K562 (cell line): ENCODE measurements around the gene NBPF12. TPM values are rescaled to one million over a fixed set of nuclear protein-coding genes. Genes with fewer than 3 reads are reported as not detected.
"Not testable (repeated sequence)": the region's sequence is repeated elsewhere in the genome, so short reads cannot be mapped to it uniquely, and the experiment has no call there.

Source experiments
- ATAC-seq: fragments of 200-7000 bp; cut with Tn5 transposase; 3 replicates; pipeline ENCODE4 v1.9.1; 2020; ENCODE audit warnings: moderate library complexity
- BruUV-seq: library from RNA; stranded (reverse); fragments of 400-500 nt; replicated peaks from 2 replicates; lab custom pipeline; 2021; lab: Mats Ljungman, UMichigan
- CTCF ChIA-PET: fragments of 300-600 bp; formaldehyde crosslinking; extraction: SDS; loops from one replicate; lab custom pipeline; 2021; ENCODE audit warnings: low intra/inter-chr PET ratio; lab: Yijun Ruan, JAX
- POLR2A ChIA-PET: fragments of 300-600, 350-650 bp; sonication (Branson Sonifier 250); formaldehyde crosslinking; extraction: SDS; loops from one replicate; lab custom pipeline; 2021; ENCODE audit warnings: antibody characterized with exemption, inconsistent platforms; lab: Yijun Ruan, JAX
- DNase-seq, 4 experiments: peaks; one replicate each; pipeline versions ENCODE4 v3.0.0 to v3.0.0-alpha.2; 2011 to 2018; ENCODE audit warnings: low spot score in 3 of 4, mixed read lengths in 3 of 4; ENCODE audit errors: extremely low read depth in 1 of 4
- FAIRE-seq: peaks from 2 replicates; lab custom pipeline; 2011; peaks lifted over from hg19 to GRCh38; lab: Jason Lieb, UNC
- H2AFZ ChIP-seq: 2 replicates; pipeline ENCODE4 v1.6.0; 2011; ENCODE audit warnings: low read depth, low read length, control low read depth, inconsistent platforms
- H3K27ac ChIP-seq: fragments of 200-600 bp; 3 replicates; pipeline ENCODE4 v1.8.0; 2011; ENCODE audit warnings: low read depth, mild to moderate bottlenecking, control low read depth, inconsistent platforms, low read length, moderate library complexity, mixed read lengths; ENCODE audit errors: extremely low read depth
- H3K27me3 ChIP-seq, 2 experiments: fragments of 300-600 bp in 1 of 2; 2 replicates in 1 of 2; 3 replicates in 1 of 2; pipeline versions ENCODE4 v1.6.0 to v1.8.0; 2011; ENCODE audit warnings: inconsistent platforms in 2 of 2, low read length in 2 of 2, mild to moderate bottlenecking in 1 of 2, mixed read lengths in 1 of 2, moderate library complexity in 1 of 2; ENCODE audit not compliant: control insufficient read depth in 2 of 2, insufficient read depth in 2 of 2
- H3K36me3 ChIP-seq: fragments of 300-600 bp; 3 replicates; pipeline ENCODE4 v1.8.0; 2011; ENCODE audit warnings: mild to moderate bottlenecking, low read length, inconsistent platforms; ENCODE audit not compliant: control insufficient read depth, insufficient read depth
- H3K4me1 ChIP-seq, 2 experiments: fragments of 200-600 bp in 1 of 2; replicated peaks in 1 of 2; 2 replicates in 1 of 2; 3 replicates in 1 of 2; pipeline versions ENCODE4 v1.5.1 to v1.8.0; 2011; ENCODE audit warnings: inconsistent platforms in 2 of 2, low read length in 2 of 2, mild to moderate bottlenecking in 1 of 2, mixed read lengths in 1 of 2, moderate library complexity in 1 of 2; ENCODE audit not compliant: control insufficient read depth in 2 of 2, insufficient read depth in 2 of 2
- H3K4me2 ChIP-seq: 2 replicates; pipeline ENCODE4 v1.6.1; 2011; ENCODE audit warnings: low read length, control low read depth, inconsistent platforms, mixed read lengths; ENCODE audit not compliant: insufficient read depth
- H3K4me3 ChIP-seq: fragments of 200-600 bp; sonication (generic), shearing (Covaris generic); 2 replicates; pipeline ENCODE4 v1.5.1; 2016; ENCODE audit warnings: control low read depth, inconsistent platforms
- H3K79me2 ChIP-seq: fragments of 200-600 bp; 3 replicates; pipeline ENCODE4 v1.8.0; 2011; ENCODE audit warnings: low read length, inconsistent platforms; ENCODE audit not compliant: control insufficient read depth, insufficient read depth
- H3K9ac ChIP-seq, 2 experiments: 2 replicates each; pipeline versions ENCODE4 v1.6.0 to v1.6.1; 2011; ENCODE audit warnings: low read depth in 2 of 2, low read length in 2 of 2, control low read depth in 1 of 2, inconsistent platforms in 1 of 2, mild to moderate bottlenecking in 1 of 2, mixed read lengths in 1 of 2; ENCODE audit not compliant: insufficient read depth in 1 of 2
- H3K9me1 ChIP-seq: one replicate; pipeline ENCODE4 v1.6.0; 2011; ENCODE audit warnings: inconsistent platforms, mild to moderate bottlenecking, low read length, moderate library complexity; ENCODE audit not compliant: control insufficient read depth, insufficient read depth
- H3K9me3 ChIP-seq: replicated peaks from 2 replicates; pipeline ENCODE4 v1.5.1; 2011; ENCODE audit warnings: low read depth, low read length, inconsistent platforms; ENCODE audit not compliant: control insufficient read depth, insufficient read depth
- H4K20me1 ChIP-seq: replicated peaks from 2 replicates; pipeline ENCODE4 v1.6.1; 2011; ENCODE audit warnings: low read length, inconsistent platforms, mixed read lengths; ENCODE audit not compliant: control insufficient read depth, insufficient read depth
- RAD21 ChIP-seq, 2 experiments: fragments of 250-450 bp in 1 of 2; fragments of 450-650 bp in 1 of 2; sonication (Bioruptor Pico) in 1 of 2; formaldehyde crosslinking in 1 of 2; IDR thresholded peaks in 1 of 2; conservative IDR thresholded peaks in 1 of 2; 2 replicates each; pipeline versions ENCODE4 v1.4.0 to v1.8.0; 2020 to 2022; ENCODE audit warnings: mild to moderate bottlenecking in 2 of 2, moderate library complexity in 1 of 2
- WGBS: fragments of 100-300 bp; shearing (Covaris generic); methylation state at CpG from one replicate; pipeline ENCODE4 v1.1.6; 2016; ENCODE audit warnings: low coverage, mixed read lengths; ENCODE audit not compliant: insufficient coverage; ENCODE audit errors: missing lambda C conversion rate; 5-methylcytosine and 5-hydroxymethylcytosine counted together
- in situ Hi-C: fragments of 300-500 bp; cut with MboI; formaldehyde crosslinking; loops from 4 replicates; pipeline ENCODE4 v1.15.0; 2018; ENCODE audit warnings: inconsistent platforms, mixed read lengths
- intact Hi-C: fragments of 100-400 bp; cut with micrococcal nuclease; formaldehyde crosslinking; loops from 2 replicates; pipeline ENCODE4 v1.14.2; 2022
- polyA plus RNA-seq, 8 experiments: library from polyadenylated mRNA; depleted of rRNA in 4 of 8; stranded (reverse) in 5 of 8; unstranded in 3 of 8; fragments of >200 nt; fragmentation: Nextera tagmentation in 2 of 8; fragmentation: Illumina TruSeq in 1 of 8; extraction: Ambion mirVana in 2 of 8; extraction: Trizol in 1 of 8; gene quantifications; 2 replicates each; pipeline versions ENCODE4 v1.2.1 to v1.2.3, GENCODE V29; 2011 to 2014; ENCODE audit warnings: inconsistent platforms in 1 of 8, missing spikeins in 1 of 8
- total RNA-seq, 7 experiments: library from RNA; depleted of rRNA in 6 of 7; stranded (reverse); fragments of >200 nt in 6 of 7; fragmentation: Illumina TruSeq in 2 of 7; extraction: Trizol in 2 of 7; gene quantifications; 2 replicates each; pipeline versions ENCODE4 v1.2.1 to v1.2.3, GENCODE V29; 2011 to 2021; ENCODE audit warnings: low replicate concordance in 1 of 7
- TF ChIP-seq, protein P1 (sequence below): IDR thresholded peaks from 2 replicates; pipeline ENCODE4 v1.6.1; 2011; ENCODE audit warnings: borderline replicate concordance, low read depth, mild to moderate bottlenecking, moderate library complexity, low read length; ENCODE audit not compliant: insufficient read depth, poor library complexity, severe bottlenecking
- TF ChIP-seq, protein P2 (sequence below), 3 experiments: IDR thresholded peaks in 2 of 3; conservative IDR thresholded peaks in 1 of 3; 2 replicates each; pipeline ENCODE4 v1.5.1; 2011 to 2012; ENCODE audit warnings: low read length in 3 of 3, mild to moderate bottlenecking in 3 of 3, control low read depth in 2 of 3, improper control_type of control experiment in 1 of 3, inconsistent platforms in 1 of 3, low read depth in 1 of 3, mixed read lengths in 1 of 3, moderate library complexity in 1 of 3; ENCODE audit not compliant: insufficient read depth in 2 of 3

The NBPF12 gene
- total and polyA plus RNA-seq, 9 of the 15 experiments (the other 6 are each of a cell fraction or from before 2014, with no cell fraction given): 2.4 to 14.5 (median 8.2) TPM

DNA sequence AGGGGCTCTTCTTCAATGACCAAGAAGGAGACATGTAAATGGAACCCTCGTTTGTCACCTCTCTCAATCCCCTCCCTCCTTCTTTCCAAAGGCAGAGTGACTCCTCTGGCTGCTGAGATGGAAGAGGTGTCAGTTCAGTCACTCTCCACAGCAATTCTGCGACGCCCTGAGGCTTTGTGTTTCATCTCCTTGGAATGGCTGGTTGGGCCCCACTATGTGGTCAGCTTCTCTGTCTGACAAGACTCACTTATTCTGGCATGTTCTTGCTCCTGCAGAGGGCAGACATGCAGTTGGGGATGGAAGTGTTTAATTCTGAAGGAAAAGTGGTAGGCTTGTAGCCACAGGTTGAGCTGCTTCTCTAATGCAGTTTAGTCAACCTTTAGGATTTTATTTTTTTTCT, 25.1 kb upstream of the NBPF12 start:
- H3K9ac ChIP-seq, H3K4me2 ChIP-seq, CTCF ChIA-PET, intact Hi-C loops, in situ Hi-C loops, H4K20me1 ChIP-seq, H3K27ac ChIP-seq, H3K36me3 ChIP-seq, FAIRE-seq, H3K9me1 ChIP-seq, H3K9me3 ChIP-seq, BruUV-seq, H3K4me1 ChIP-seq, H3K4me3 ChIP-seq, H2AFZ ChIP-seq, H3K27me3 ChIP-seq, H3K79me2 ChIP-seq, POLR2A ChIA-PET: not testable (repeated sequence)
- WGBS: 61% methylated on average over 3 of the region's 3 CpGs
- DNase-seq (peak; percentile 4 to 20 (median 6)), ATAC-seq (peak; percentile 76)
- peak in 1 of 2 experiments; percentile 22; a peak in 1 of 4 replicates for TF ChIP-seq RAD21 (CRISPR knock-in tag; conservative IDR thresholded peaks at IDR 0.05 in 1 of 2, IDR thresholded peaks at IDR 0.05 in 1 of 2)
- TF ChIP-seq, protein P1, sequence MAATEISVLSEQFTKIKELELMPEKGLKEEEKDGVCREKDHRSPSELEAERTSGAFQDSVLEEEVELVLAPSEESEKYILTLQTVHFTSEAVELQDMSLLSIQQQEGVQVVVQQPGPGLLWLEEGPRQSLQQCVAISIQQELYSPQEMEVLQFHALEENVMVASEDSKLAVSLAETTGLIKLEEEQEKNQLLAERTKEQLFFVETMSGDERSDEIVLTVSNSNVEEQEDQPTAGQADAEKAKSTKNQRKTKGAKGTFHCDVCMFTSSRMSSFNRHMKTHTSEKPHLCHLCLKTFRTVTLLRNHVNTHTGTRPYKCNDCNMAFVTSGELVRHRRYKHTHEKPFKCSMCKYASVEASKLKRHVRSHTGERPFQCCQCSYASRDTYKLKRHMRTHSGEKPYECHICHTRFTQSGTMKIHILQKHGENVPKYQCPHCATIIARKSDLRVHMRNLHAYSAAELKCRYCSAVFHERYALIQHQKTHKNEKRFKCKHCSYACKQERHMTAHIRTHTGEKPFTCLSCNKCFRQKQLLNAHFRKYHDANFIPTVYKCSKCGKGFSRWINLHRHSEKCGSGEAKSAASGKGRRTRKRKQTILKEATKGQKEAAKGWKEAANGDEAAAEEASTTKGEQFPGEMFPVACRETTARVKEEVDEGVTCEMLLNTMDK: peak; percentile 55
- TF ChIP-seq, protein P2, sequence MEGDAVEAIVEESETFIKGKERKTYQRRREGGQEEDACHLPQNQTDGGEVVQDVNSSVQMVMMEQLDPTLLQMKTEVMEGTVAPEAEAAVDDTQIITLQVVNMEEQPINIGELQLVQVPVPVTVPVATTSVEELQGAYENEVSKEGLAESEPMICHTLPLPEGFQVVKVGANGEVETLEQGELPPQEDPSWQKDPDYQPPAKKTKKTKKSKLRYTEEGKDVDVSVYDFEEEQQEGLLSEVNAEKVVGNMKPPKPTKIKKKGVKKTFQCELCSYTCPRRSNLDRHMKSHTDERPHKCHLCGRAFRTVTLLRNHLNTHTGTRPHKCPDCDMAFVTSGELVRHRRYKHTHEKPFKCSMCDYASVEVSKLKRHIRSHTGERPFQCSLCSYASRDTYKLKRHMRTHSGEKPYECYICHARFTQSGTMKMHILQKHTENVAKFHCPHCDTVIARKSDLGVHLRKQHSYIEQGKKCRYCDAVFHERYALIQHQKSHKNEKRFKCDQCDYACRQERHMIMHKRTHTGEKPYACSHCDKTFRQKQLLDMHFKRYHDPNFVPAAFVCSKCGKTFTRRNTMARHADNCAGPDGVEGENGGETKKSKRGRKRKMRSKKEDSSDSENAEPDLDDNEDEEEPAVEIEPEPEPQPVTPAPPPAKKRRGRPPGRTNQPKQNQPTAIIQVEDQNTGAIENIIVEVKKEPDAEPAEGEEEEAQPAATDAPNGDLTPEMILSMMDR (IDR thresholded peaks at IDR 0.05 in 2 of 3, conservative IDR thresholded peaks at IDR 0.05 in 1 of 3; ENCODE audit: insufficient read depth in 2 of 3, low read depth in 1 of 3, low read length in 3 of 3): 0 out of 6 replicates have a peak, but pooled peaks of 1 of the 3 experiments have one; percentile 16

DNA sequence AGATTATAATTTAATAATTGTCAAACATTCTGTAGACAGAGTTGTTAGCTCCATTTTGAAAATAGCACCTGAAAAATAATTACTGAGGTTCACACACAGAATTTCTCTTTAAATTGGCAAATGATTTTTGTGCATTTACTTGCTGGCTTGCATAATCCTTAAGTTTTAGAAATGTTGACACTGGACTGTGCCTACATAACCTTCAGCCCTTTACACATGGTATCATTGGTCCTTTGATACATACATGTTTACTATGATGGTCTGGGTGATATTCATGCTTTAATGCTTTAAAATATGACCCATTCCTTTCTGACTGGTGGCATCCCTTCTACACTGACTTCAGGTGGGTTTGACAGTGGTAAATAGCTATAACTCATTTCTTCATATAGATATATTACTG, 17.3 kb upstream of the NBPF12 start:
- DNase-seq, H3K36me3 ChIP-seq, POLR2A ChIA-PET, H3K4me3 ChIP-seq, H3K27me3 ChIP-seq, H3K4me1 ChIP-seq, H3K79me2 ChIP-seq, BruUV-seq, H3K9me3 ChIP-seq, intact Hi-C loops, H2AFZ ChIP-seq, H3K27ac ChIP-seq, CTCF ChIA-PET, H4K20me1 ChIP-seq, H3K9me1 ChIP-seq, ATAC-seq, H3K4me2 ChIP-seq, H3K9ac ChIP-seq, FAIRE-seq: not testable (repeated sequence)
- in situ Hi-C loops: loop anchor here (5.0 kb wide), 1 partner anchor 1256 kb away; no protein-coding TSS in a partner anchor
